OCI-LY1 (cell line): Measurements from ENCODE around the gene CALHM5.

Experiments used
- CTCF ChIP-seq: fragments of 200-600 bp; sonication (generic), shearing (Covaris generic); IDR thresholded peaks from 2 replicates; pipeline ENCODE4 v1.5.1; 2017; ENCODE audit warnings: mild to moderate bottlenecking, antibody characterized with exemption, low read length, moderate library complexity, mixed read lengths
- EZH2 ChIP-seq: fragments of 200-600 bp; sonication (generic), shearing (Covaris generic); IDR thresholded peaks from 2 replicates; pipeline ENCODE4 v1.8.0; 2017; ENCODE audit warnings: borderline replicate concordance, mixed run types, mild to moderate bottlenecking, antibody characterized with exemption, low read length, moderate library complexity, mixed read lengths

DNA sequence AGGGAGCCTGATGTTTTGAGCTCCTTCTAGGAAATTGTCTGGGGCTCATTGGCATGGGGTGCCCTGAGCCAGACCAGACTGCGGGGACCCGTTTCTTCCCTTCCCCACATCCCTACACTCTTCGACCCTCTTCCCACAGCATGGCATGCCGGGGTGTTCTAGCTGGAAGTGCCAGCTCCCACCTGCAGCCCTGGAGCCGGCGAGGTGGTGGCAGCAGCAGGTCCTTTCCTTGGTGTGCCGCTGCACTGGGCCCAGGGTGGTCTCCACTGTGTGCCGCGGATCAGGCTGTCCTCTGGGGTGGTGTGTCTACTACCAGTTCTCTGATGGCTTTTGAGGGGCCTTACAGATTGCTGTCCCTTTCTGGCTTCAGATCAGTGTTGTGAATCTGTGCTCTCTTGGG lies 52.4 kb downstream of the CALHM5 start:
- TF ChIP-seq CTCF: no peak
- no peak for TF ChIP-seq EZH2
